Mucosa of rectum (tissue), 2 donors: Measurements from ENCODE around the gene CIDEB.
A peak's percentile ranks its signal among the peaks of the same experiment; 100 is the strongest.
"Not testable (repeated sequence)": the region's sequence is repeated elsewhere in the genome, so short reads cannot be mapped to it uniquely, and the experiment has no call there.

ENCODE experiments used
- H3K27ac ChIP-seq, 2 donors: one replicate each; pipeline ENCODE4 v1.7.0; 2013; ENCODE audit warnings: inconsistent platforms in 2 of 2, low read depth in 2 of 2, low read length in 2 of 2
- H3K27me3 ChIP-seq, 2 donors: one replicate each; pipeline ENCODE4 v1.7.0; 2013; ENCODE audit warnings: low read length in 2 of 2; ENCODE audit not compliant: control insufficient read depth in 2 of 2, insufficient read depth in 2 of 2
- H3K36me3 ChIP-seq, 2 donors: one replicate each; pipeline ENCODE4 v1.7.0; 2013; ENCODE audit warnings: low read length in 2 of 2; ENCODE audit not compliant: control insufficient read depth in 2 of 2, insufficient read depth in 2 of 2
- H3K4me1 ChIP-seq, 2 donors: one replicate each; pipeline ENCODE4 v1.7.0; 2013; ENCODE audit warnings: low read length in 2 of 2, mild to moderate bottlenecking in 1 of 2; ENCODE audit not compliant: control insufficient read depth in 2 of 2, insufficient read depth in 2 of 2
- H3K4me3 ChIP-seq, 2 donors: one replicate each; pipeline ENCODE4 v1.7.0; 2013; ENCODE audit warnings: low read length in 2 of 2
- H3K9ac ChIP-seq, 2 donors: one replicate each; pipeline ENCODE4 v1.7.0; 2013; ENCODE audit warnings: low read length in 2 of 2, low read depth in 1 of 2, mild to moderate bottlenecking in 1 of 2
- H3K9me3 ChIP-seq, 2 donors: one replicate each; pipeline ENCODE4 v1.7.0; 2013; ENCODE audit warnings: low read length in 2 of 2; ENCODE audit not compliant: control insufficient read depth in 2 of 2
- donor health status: healthy.
- donor health status: Normal muscosa, but diverticular disease.

The CIDEB gene, protein sequence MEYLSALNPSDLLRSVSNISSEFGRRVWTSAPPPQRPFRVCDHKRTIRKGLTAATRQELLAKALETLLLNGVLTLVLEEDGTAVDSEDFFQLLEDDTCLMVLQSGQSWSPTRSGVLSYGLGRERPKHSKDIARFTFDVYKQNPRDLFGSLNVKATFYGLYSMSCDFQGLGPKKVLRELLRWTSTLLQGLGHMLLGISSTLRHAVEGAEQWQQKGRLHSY

DNA sequence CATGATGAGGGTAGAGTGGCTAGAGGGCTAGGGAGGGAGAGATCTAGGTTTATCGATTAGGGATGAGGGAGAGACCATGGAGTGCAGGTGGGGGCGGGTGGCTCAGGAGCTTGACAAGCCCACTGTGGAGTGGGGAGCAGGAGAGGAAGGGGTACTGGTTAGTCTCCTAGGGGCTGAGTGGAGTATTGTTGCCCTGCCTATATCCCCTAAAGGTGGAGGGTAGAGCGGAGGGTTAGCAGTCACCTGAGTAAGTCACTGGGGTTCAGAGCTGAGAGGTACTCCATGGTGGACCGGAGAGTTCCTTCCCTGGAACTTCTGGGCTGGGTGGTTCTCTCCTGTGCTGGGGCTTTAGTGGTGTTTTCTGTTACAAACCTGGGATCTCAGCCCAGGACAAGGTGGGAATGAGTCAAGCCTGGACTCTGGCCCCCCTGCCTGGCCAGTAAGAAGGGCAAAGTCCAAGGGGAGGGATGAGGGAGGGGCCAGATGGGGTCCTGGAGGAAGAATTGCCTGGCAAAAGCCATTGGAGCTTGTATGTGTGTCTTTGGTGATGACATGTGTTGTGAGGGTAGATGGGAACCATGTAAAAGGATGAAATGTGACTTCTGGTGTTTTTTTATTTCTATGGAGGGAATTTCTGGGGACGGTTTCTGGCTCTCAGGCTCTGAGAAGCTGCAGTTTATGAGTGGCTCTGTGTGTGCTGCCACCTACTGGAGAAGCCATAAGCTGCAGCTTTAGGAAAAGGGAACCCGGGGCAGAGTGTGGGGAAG is at the start of gene CIDEB:
CIDEB (minus strand) TSS at position 403 of the 767 bp plus-strand sequence; CDS start at position 284, 119 bp downstream.
- peak within 1 kb of the TSS; percentile 4 to 59 for H3K4me3 ChIP-seq
- H3K9me3 ChIP-seq: no peaks in the 10 kb centered on the region
- H3K27me3 ChIP-seq: no peaks in the 10 kb centered on the region
- peak within 1 kb of the TSS; percentile 66 to 79 for H3K27ac ChIP-seq
- peaks cover 36 to 43% of the 10 kb centered on the region in 2 donors for H3K36me3 ChIP-seq
- peak within 1 kb of the TSS; percentile 10 to 15 for H3K9ac ChIP-seq
- peaks cover 31 to 42% of the 10 kb centered on the region in 2 donors for H3K4me1 ChIP-seq

DNA sequence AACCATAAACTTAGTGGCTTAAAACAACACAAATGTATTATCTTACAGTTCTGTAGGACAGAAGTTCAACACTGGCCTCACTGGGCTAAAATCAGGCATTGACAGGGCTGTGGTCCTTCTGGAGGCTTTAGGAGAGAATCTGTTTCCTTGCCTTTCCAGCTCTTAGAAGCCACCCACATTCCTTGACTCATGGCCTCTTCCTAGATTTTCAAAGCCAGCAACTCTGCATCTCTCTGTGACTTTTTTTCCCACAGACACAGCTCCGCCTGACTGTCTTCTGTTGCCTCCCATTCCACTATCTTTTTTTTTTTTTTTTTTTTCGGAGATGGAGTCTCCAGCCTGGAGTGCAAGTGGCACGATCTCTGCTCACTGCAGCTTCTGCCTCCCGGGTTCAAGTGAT is 48.4 kb upstream of the CIDEB start:
- Histone ChIP-seq H3K9ac (no peak overlapping the region), H3K4me3 (no peak overlapping the region)

DNA sequence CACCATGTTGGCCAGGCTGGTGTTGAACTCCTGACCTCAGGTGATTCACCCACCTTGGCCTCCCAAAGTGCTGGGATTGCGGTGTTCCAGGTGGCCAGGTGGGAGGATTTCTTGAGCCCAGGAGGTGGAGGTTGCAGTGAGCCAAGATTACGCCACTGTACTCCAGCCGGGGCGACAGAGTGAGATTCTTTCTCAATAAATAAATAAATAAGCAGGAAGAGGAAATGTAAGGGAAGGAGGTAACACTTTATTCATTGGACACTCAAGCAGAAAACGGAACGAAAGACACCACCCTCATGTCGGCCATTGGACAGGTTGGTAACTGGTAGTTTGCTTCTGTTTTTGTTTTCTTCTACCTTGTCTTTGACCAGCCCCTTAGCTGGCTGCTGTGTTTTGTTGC is 47.2 kb upstream of the CIDEB start:
- Histone ChIP-seq H3K4me3 (no peak overlapping the region), H3K4me1 (peaks cover 0 to 2% of the 10 kb centered on the region in 2 donors), H3K9ac (no peak overlapping the region), H3K9me3 (no peaks in the 10 kb centered on the region), H3K27me3 (no peaks in the 10 kb centered on the region), H3K36me3 (no peaks in the 10 kb centered on the region), H3K27ac (no peak overlapping the region)

More for the DNA sequence above, 48.4 kb upstream of the CIDEB start:
- H3K27me3 ChIP-seq: no peaks in the 10 kb centered on the region
- no peaks in the 10 kb centered on the region for H3K9me3 ChIP-seq
- H3K4me1 ChIP-seq: peaks cover 0 to 2% of the 10 kb centered on the region in 2 donors
- no peak overlapping the region for H3K27ac ChIP-seq
- no peaks in the 10 kb centered on the region for H3K36me3 ChIP-seq

DNA sequence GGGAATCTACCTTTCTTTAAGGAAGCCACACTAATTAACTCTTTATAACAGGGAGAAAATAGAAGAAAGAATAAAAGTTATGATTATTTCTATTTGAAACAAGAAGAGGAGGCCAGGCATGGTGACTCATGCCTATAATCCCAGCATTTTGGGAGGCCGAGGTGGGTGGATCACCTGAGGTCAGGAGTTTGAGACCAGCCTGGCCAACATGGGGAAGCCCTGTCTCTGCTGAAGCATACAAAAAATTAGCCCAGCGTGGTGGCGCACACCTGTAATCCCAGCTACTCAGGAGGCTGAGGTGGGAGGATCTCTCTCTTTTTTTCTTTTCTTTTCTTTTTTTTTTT is 46.7 kb upstream of the CIDEB start:
- not testable (repeated sequence) for H3K4me3 ChIP-seq, H3K4me1 ChIP-seq, H3K36me3 ChIP-seq, H3K27ac ChIP-seq, H3K27me3 ChIP-seq, H3K9me3 ChIP-seq, H3K9ac ChIP-seq

DNA sequence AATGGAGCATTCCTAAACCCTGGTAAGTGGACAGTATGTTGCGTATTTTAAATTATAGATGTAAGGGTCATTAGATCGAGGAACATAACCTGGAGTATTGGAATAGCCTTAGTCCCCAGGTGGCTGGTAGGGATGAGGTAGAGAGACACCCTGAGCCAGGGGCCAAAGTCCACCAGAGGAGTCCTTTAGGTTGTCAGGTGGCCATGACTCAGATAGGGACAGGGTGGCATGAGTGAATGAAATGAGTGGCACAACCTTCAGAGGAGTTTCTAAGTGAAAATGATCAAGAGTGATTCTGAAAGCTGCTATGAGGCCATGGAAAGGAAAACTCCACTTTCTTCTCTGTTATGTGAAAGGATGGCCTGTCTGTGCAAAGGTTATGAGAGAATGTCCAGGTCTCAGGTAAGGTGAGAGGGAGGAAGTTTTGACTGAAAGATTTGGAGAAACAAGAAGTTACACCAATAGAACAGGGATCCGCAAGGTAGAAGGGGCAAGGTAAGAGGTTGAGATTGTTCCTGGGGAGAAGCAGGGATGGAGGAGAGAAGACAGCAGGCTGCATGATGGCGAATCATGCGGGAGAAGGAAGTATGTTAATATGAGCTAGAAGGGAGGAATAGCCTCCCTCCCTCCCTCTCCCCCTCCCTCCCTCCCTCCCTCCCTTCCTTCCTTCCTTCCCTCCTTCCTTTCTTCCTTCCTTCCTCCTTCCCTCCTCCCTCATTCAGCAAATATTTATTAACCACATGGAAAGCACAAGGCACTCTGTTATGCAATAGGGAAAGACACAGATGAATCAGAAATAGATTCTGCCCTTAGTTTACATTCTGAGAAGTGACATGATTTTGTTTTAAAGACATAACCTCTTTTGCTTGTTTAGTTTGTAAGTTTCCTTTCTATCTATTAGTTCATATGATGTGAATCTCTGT is 46.0 kb upstream of the CIDEB start:
- Histone ChIP-seq H3K27ac (peak overlapping the region; percentile 12 to 32), H3K9me3 (no peaks in the 10 kb centered on the region), H3K4me1 (peaks cover 0 to 2% of the 10 kb centered on the region in 2 donors), H3K27me3 (no peaks in the 10 kb centered on the region), H3K4me3 (no peak overlapping the region), H3K9ac (no peak overlapping the region), H3K36me3 (no peaks in the 10 kb centered on the region)

DNA sequence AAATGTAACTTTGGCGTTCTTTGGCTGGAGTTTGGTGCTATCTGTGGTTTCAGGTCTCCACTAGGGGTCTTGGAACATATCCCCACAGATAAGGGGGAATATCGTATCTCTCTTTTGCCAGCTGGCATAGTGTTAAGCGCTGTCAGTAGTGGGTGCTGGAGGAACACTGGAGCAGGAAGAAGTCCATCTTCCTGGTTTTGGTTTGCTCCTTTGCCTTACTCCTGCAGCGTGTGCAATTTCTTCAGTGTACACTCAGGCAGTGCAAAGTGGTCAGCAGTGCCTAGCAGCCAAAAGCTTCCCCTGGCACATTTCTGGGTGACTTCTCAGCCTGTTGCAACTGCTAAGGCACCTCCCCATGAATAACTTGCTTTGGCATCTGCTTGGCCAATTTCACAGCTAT is 43.7 kb upstream of the CIDEB start:
- Histone ChIP-seq H3K4me3 (no peak overlapping the region), H3K27ac (no peak overlapping the region), H3K27me3 (no peaks in the 10 kb centered on the region), H3K9ac (no peak overlapping the region), H3K4me1 (peaks cover 0 to 2% of the 10 kb centered on the region in 2 donors), H3K36me3 (no peaks in the 10 kb centered on the region), H3K9me3 (no peaks in the 10 kb centered on the region)

DNA sequence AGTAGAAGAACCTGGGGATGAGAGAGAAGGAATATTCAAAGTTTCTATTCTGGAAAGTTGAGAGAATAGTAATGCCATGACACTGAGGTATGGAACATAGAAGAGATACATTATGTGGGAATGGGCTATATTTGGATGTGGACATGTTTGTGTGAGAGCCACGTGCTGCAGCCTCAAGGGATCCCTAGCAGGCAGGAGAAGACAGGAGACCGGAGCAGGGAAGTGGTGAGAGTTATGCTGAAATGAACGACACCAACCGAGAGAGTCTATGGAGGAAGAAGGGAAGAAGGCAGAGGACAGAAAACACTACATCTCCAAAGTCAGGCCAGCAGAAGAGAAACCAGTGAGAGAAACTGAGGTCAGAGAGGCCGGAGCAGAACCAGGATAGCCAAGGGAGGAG is 42.0 kb upstream of the CIDEB start:
- Histone ChIP-seq H3K27ac (no peak overlapping the region), H3K36me3 (no peaks in the 10 kb centered on the region), H3K9me3 (no peaks in the 10 kb centered on the region), H3K4me3 (no peak overlapping the region), H3K27me3 (no peaks in the 10 kb centered on the region), H3K4me1 (peaks cover 0 to 2% of the 10 kb centered on the region in 2 donors), H3K9ac (no peak overlapping the region)

DNA sequence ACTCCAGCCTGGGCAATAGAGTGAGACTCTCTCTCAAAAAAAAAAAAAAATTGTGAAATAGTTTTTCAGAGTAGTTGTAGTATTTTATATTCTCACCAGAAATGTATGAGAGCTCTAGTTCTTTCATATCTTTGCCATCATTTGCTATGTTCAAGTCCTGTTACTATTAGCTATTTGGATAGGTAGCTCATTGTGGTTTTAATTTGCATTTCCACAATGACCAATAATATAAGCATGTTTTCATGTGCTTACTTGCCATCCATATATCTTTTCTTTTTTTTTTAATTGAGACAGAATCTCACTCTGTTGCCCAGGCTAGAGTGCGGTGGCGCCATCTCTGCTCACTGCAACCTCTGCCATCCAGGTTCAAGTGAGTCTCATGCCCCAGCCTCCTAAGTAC is 40.4 kb upstream of the CIDEB start:
- no peaks in the 10 kb centered on the region for H3K36me3 ChIP-seq
- no peak overlapping the region for H3K27ac ChIP-seq
- H3K4me3 ChIP-seq: no peak overlapping the region

DNA sequence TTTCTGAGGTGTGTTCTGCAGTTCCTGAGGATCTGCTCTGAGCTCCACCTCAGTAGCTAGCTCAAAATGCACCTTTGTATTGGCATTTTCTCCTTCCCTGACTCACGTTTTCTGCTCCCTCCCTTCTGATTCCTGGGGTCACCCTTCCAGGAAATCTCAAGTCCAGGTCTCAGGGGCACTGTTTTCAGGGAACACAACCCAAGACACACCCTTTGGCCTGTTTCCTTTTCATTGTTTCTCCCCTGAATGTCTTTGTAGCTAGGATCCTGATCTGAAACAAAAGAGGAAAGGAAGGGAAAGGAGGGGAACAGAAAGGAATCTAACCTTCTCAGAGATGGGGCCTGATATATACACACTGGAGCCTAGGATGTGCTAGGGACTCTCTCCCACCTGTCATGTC is 39.4 kb upstream of the CIDEB start:
- Histone ChIP-seq H3K27ac (no peak overlapping the region), H3K36me3 (no peaks in the 10 kb centered on the region), H3K9ac (no peak overlapping the region), H3K9me3 (no peaks in the 10 kb centered on the region), H3K27me3 (no peaks in the 10 kb centered on the region), H3K4me3 (no peak overlapping the region), H3K4me1 (no peaks in the 10 kb centered on the region)

More for the DNA sequence above, 40.4 kb upstream of the CIDEB start:
- Histone ChIP-seq H3K27me3 (no peaks in the 10 kb centered on the region), H3K4me1 (no peaks in the 10 kb centered on the region), H3K9ac (no peak overlapping the region), H3K9me3 (no peaks in the 10 kb centered on the region)
